ENCODE results near the gene LMAN1L. TPM values are rescaled to one million over a fixed set of nuclear protein-coding genes. Genes with fewer than 3 reads are reported as not detected.

LMAN1L gene
- total RNA-seq, 1 experiment from 2014 or later, result not detected

DNA sequence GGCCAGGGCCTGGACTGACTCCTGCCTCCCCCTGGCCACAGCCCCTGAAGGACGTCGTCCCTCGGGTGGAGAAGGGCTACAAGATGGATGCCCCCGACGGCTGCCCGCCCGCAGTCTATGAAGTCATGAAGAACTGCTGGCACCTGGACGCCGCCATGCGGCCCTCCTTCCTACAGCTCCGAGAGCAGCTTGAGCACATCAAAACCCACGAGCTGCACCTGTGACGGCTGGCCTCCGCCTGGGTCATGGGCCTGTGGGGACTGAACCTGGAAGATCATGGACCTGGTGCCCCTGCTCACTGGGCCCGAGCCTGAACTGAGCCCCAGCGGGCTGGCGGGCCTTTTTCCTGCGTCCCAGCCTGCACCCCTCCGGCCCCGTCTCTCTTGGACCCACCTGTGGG lies 10.3 kb upstream of the LMAN1L start (continued):
- TF ChIP-seq, protein P1, sequence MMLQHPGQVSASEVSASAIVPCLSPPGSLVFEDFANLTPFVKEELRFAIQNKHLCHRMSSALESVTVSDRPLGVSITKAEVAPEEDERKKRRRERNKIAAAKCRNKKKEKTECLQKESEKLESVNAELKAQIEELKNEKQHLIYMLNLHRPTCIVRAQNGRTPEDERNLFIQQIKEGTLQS (CRISPR knock-in tag; conservative IDR thresholded peaks at IDR 0.05), result no peak
- TF ChIP-seq, protein P2, sequence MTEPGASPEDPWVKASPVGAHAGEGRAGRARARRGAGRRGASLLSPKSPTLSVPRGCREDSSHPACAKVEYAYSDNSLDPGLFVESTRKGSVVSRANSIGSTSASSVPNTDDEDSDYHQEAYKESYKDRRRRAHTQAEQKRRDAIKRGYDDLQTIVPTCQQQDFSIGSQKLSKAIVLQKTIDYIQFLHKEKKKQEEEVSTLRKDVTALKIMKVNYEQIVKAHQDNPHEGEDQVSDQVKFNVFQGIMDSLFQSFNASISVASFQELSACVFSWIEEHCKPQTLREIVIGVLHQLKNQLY (CRISPR knock-in tag; IDR thresholded peaks at IDR 0.05), result no peak
- TF ChIP-seq, protein P3, sequence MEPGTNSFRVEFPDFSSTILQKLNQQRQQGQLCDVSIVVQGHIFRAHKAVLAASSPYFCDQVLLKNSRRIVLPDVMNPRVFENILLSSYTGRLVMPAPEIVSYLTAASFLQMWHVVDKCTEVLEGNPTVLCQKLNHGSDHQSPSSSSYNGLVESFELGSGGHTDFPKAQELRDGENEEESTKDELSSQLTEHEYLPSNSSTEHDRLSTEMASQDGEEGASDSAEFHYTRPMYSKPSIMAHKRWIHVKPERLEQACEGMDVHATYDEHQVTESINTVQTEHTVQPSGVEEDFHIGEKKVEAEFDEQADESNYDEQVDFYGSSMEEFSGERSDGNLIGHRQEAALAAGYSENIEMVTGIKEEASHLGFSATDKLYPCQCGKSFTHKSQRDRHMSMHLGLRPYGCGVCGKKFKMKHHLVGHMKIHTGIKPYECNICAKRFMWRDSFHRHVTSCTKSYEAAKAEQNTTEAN (CRISPR knock-in tag; IDR thresholded peaks at IDR 0.05), result no peak
- TF ChIP-seq, protein P4, sequence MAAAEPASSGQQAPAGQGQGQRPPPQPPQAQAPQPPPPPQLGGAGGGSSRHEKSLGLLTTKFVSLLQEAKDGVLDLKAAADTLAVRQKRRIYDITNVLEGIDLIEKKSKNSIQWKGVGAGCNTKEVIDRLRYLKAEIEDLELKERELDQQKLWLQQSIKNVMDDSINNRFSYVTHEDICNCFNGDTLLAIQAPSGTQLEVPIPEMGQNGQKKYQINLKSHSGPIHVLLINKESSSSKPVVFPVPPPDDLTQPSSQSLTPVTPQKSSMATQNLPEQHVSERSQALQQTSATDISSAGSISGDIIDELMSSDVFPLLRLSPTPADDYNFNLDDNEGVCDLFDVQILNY (CRISPR knock-in tag; IDR thresholded peaks at IDR 0.05), result no peak
- TF ChIP-seq EMX1 (CRISPR knock-in tag; IDR thresholded peaks at IDR 0.05), result no peak
- TF ChIP-seq, protein P5, sequence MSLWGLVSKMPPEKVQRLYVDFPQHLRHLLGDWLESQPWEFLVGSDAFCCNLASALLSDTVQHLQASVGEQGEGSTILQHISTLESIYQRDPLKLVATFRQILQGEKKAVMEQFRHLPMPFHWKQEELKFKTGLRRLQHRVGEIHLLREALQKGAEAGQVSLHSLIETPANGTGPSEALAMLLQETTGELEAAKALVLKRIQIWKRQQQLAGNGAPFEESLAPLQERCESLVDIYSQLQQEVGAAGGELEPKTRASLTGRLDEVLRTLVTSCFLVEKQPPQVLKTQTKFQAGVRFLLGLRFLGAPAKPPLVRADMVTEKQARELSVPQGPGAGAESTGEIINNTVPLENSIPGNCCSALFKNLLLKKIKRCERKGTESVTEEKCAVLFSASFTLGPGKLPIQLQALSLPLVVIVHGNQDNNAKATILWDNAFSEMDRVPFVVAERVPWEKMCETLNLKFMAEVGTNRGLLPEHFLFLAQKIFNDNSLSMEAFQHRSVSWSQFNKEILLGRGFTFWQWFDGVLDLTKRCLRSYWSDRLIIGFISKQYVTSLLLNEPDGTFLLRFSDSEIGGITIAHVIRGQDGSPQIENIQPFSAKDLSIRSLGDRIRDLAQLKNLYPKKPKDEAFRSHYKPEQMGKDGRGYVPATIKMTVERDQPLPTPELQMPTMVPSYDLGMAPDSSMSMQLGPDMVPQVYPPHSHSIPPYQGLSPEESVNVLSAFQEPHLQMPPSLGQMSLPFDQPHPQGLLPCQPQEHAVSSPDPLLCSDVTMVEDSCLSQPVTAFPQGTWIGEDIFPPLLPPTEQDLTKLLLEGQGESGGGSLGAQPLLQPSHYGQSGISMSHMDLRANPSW (CRISPR knock-in tag; conservative IDR thresholded peaks at IDR 0.05; ENCODE audit: low read depth), result no peak
- no peak for TF ChIP-seq NR3C1 (CRISPR knock-in tag; conservative IDR thresholded peaks at IDR 0.05; ENCODE audit: low read depth)
- no peak for TF ChIP-seq SP1 (CRISPR knock-in tag; conservative IDR thresholded peaks at IDR 0.05)
- no peak for TF ChIP-seq ZNF263 (CRISPR knock-in tag; IDR thresholded peaks at IDR 0.05; ENCODE audit: low read depth)
- no peak for TF ChIP-seq MXD4 (CRISPR knock-in tag; IDR thresholded peaks at IDR 0.05; ENCODE audit: borderline replicate concordance)
- no peak for TF ChIP-seq NR2C2 (CRISPR knock-in tag; IDR thresholded peaks at IDR 0.05)
- TF ChIP-seq, protein P6, sequence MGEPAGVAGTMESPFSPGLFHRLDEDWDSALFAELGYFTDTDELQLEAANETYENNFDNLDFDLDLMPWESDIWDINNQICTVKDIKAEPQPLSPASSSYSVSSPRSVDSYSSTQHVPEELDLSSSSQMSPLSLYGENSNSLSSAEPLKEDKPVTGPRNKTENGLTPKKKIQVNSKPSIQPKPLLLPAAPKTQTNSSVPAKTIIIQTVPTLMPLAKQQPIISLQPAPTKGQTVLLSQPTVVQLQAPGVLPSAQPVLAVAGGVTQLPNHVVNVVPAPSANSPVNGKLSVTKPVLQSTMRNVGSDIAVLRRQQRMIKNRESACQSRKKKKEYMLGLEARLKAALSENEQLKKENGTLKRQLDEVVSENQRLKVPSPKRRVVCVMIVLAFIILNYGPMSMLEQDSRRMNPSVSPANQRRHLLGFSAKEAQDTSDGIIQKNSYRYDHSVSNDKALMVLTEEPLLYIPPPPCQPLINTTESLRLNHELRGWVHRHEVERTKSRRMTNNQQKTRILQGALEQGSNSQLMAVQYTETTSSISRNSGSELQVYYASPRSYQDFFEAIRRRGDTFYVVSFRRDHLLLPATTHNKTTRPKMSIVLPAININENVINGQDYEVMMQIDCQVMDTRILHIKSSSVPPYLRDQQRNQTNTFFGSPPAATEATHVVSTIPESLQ (CRISPR knock-in tag; IDR thresholded peaks at IDR 0.05), result no peak

DNA sequence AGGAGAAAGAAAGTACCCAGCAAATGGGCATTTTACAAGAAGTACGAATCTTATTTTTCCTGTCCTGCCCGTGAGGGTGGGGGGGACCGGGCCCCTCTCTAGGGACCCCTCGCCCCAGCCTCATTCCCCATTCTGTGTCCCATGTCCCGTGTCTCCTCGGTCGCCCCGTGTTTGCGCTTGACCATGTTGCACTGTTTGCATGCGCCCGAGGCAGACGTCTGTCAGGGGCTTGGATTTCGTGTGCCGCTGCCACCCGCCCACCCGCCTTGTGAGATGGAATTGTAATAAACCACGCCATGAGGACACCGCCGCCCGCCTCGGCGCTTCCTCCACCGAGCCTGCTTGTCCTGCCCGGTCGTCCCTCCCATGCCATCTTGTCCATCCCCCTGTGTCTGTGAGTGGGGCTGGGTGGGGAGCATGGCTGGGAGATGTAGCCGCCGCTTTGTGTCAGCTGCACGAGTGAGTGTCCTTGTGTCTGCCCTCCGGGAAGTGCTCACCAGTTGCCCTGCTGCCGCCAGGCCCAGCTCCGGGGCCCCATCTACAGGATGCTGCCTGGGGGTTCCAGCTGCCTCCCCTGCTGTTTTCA lies 9.7 kb upstream of the LMAN1L start:
- POLR2A ChIA-PET, result no interaction called here
- DNase-seq (ENCODE audit: low spot score) (no peak), ATAC-seq (no peak)
- H3K4me3 Mint-ChIP-seq, result no peak overlapping the region
- H3K9me3 Mint-ChIP-seq, result no peaks in the 10 kb centered on the region
- no peaks in the 10 kb centered on the region for H3K27me3 Mint-ChIP-seq (ENCODE audit: low read depth)
- H3K36me3 Mint-ChIP-seq, result peaks cover 7% of the 10 kb centered on the region; the same call in 1 of the 2 replicates
- TF ChIP-seq ZNF219 (CRISPR knock-in tag; IDR thresholded peaks at IDR 0.05; ENCODE audit: borderline replicate concordance) (no peak), GABPB1 (CRISPR knock-in tag; IDR thresholded peaks at IDR 0.05) (no peak), SMAD3 (CRISPR knock-in tag; IDR thresholded peaks at IDR 0.05; ENCODE audit: borderline replicate concordance) (no peak), SP1 (CRISPR knock-in tag; conservative IDR thresholded peaks at IDR 0.05) (no peak), RORB (CRISPR knock-in tag; IDR thresholded peaks at IDR 0.05) (no peak)
- TF ChIP-seq, protein P4 (CRISPR knock-in tag; IDR thresholded peaks at IDR 0.05), result no peak
- no peak overlapping the region for H3K27ac Mint-ChIP-seq
- CTCF ChIA-PET, result interaction anchor here (1.5 to 1.6 kb wide), 2 partner anchors 32 to 171 kb away, joined by 5 read pairs; no protein-coding TSS in a partner anchor
- H3K4me1 Mint-ChIP-seq, result 0 out of 2 replicates have a peak, but pooled peaks cover 2% of the 10 kb centered on the region
